HepG2 (cell line): ENCODE data around the gene MECR. TPM values are rescaled to one million over a fixed set of nuclear protein-coding genes. Genes with fewer than 3 reads are reported as not detected.

Experiments
- E2F1 ChIP-seq: sonication (generic); formaldehyde crosslinking; IDR thresholded peaks from 2 replicates; pipeline ENCODE4 v1.5.0; 2020; ENCODE audit warnings: missing genetic modification reagents
- HNF1A ChIP-seq, 2 experiments: sonication (generic) in 1 of 2; formaldehyde crosslinking in 1 of 2; IDR thresholded peaks; 2 replicates each; pipeline versions ENCODE4 v1.4.0 to v1.6.1; 2016 to 2020; ENCODE audit warnings: borderline replicate concordance in 1 of 2, low read depth in 1 of 2, mild to moderate bottlenecking in 1 of 2, missing genetic modification reagents in 1 of 2
- NFE2L1 ChIP-seq: sonication (generic); formaldehyde crosslinking; IDR thresholded peaks from 2 replicates; pipeline ENCODE4 v1.4.0; 2020; ENCODE audit warnings: missing genetic modification reagents, mild to moderate bottlenecking, borderline replicate concordance
- PAXIP1 ChIP-seq: sonication (generic); formaldehyde crosslinking; conservative IDR thresholded peaks from 2 replicates; pipeline ENCODE4 v1.4.0; 2020; ENCODE audit warnings: mild to moderate bottlenecking, missing genetic modification reagents, moderate library complexity
- ZFP37 ChIP-seq: sonication (generic); formaldehyde crosslinking; IDR thresholded peaks from 2 replicates; pipeline ENCODE4 v1.4.0; 2020; ENCODE audit warnings: missing genetic modification reagents, borderline replicate concordance
- ZNF142 ChIP-seq: sonication (generic); formaldehyde crosslinking; IDR thresholded peaks from 2 replicates; pipeline ENCODE4 v1.4.0; 2020; ENCODE audit warnings: missing genetic modification reagents
- ZNF34 ChIP-seq: sonication (generic); formaldehyde crosslinking; IDR thresholded peaks from 2 replicates; pipeline ENCODE4 v1.4.0; 2020; ENCODE audit warnings: mild to moderate bottlenecking, missing genetic modification reagents, borderline replicate concordance
- ZNF513 ChIP-seq: sonication (generic); formaldehyde crosslinking; conservative IDR thresholded peaks from 2 replicates; pipeline ENCODE4 v1.5.0; 2020; ENCODE audit warnings: missing genetic modification reagents
- ZNF7 ChIP-seq: IDR thresholded peaks from 2 replicates; pipeline ENCODE4 v1.6.1; 2016; ENCODE audit warnings: missing biosample characterization, missing genetic modification reagents
- polyA plus RNA-seq, 8 experiments: library from polyadenylated mRNA; depleted of rRNA in 3 of 8; stranded (reverse) in 7 of 8; unstranded in 1 of 8; fragments of >200 nt; fragmentation: Illumina TruSeq in 4 of 8; extraction: Trizol in 4 of 8; gene quantifications; 2 replicates each; pipeline versions ENCODE4 v1.2.1 to v1.2.3, GENCODE V29; 2011 to 2016; ENCODE audit warnings: low read depth in 4 of 8, missing spikeins in 1 of 8, mixed read lengths in 1 of 8; ENCODE audit not compliant: insufficient read depth in 1 of 8
- total RNA-seq, 5 experiments: library from RNA; depleted of rRNA; stranded (reverse); fragments of >200 nt; fragmentation: Illumina TruSeq; extraction: Trizol; gene quantifications; 2 replicates each; pipeline ENCODE4 v1.2.3, GENCODE V29; 2016; ENCODE audit warnings: low read depth in 1 of 5

Gene MECR
- total and polyA plus RNA-seq, 2 of the 13 experiments (the other 11 are each of a cell fraction or from before 2014, with no cell fraction given) = 18.8 to 24.9 TPM

GRCh38 chr1:29181413-29182225 lies 49.1 kb downstream of the MECR start, which contains the start of gene SRSF4 (continued):
- TF ChIP-seq NFE2L1 (0 out of 2 replicates have a peak, but pooled peaks have one; percentile 78), ZNF34 (CRISPR knock-in tag) (peak; percentile 58; the same call in 1 of the 2 replicates), HNF1A (IDR thresholded peaks at IDR 0.05; ENCODE audit: low read depth) (no peak), HNF1A (CRISPR knock-in tag; IDR thresholded peaks at IDR 0.05; ENCODE audit: borderline replicate concordance) (peak; percentile 83), ZNF513 (CRISPR knock-in tag) (no peak), ZNF7 (no peak), E2F1 (CRISPR knock-in tag) (peak; percentile 90), ZFP37 (CRISPR knock-in tag) (no peak), PAXIP1 (CRISPR knock-in tag) (peak; percentile 86), ZNF142 (peak; percentile 72; the same call in 1 of the 2 replicates)
